Endothelial cell (in vitro differentiated cells): ENCODE measurements around the gene RSAD2. TPM values are rescaled to one million over a fixed set of nuclear protein-coding genes. Genes with fewer than 3 reads are reported as not detected.
"Not testable (repeated sequence)": the region's sequence is repeated elsewhere in the genome, so short reads cannot be mapped to it uniquely, and the experiment has no call there.

Source experiments
- DNase-seq: peaks from one replicate; pipeline ENCODE4 v3.0.0; 2021; ENCODE audit warnings: low spot score
- H3K27ac Mint-ChIP-seq: one replicate; pipeline ENCODE4 v1.8.0; 2021; ENCODE audit warnings: mixed read lengths, inconsistent platforms; ENCODE audit not compliant: unreplicated experiment
- H3K27me3 Mint-ChIP-seq: one replicate; pipeline ENCODE4 v1.8.0; 2021; ENCODE audit warnings: mild to moderate bottlenecking, moderate library complexity, mixed read lengths, inconsistent platforms; ENCODE audit not compliant: unreplicated experiment
- H3K36me3 Mint-ChIP-seq: one replicate; pipeline ENCODE4 v1.8.0; 2021; ENCODE audit warnings: mild to moderate bottlenecking, low read depth, mixed read lengths, inconsistent platforms; ENCODE audit not compliant: unreplicated experiment
- H3K4me1 Mint-ChIP-seq: one replicate; pipeline ENCODE4 v1.8.0; 2021; ENCODE audit warnings: mild to moderate bottlenecking, mixed read lengths, inconsistent platforms; ENCODE audit not compliant: unreplicated experiment
- H3K4me3 Mint-ChIP-seq: one replicate; pipeline ENCODE4 v1.8.0; 2021; ENCODE audit warnings: mild to moderate bottlenecking, mixed read lengths, inconsistent platforms; ENCODE audit not compliant: unreplicated experiment
- H3K9me3 Mint-ChIP-seq: one replicate; pipeline ENCODE4 v1.8.0; 2021; ENCODE audit warnings: mixed read lengths, inconsistent platforms; ENCODE audit not compliant: unreplicated experiment
- total RNA-seq: library from RNA; stranded (reverse); fragmentation: NEBNext Ultra II Directional; extraction: Animal tissue kit (Norgen Biotek cat#: 25700); gene quantifications from one replicate; pipeline ENCODE4 v1.2.1, GENCODE V29; 2021; ENCODE audit not compliant: unreplicated experiment
- TF ChIP-seq, protein P1 (sequence below): fragments of 200-600 bp; sonication (generic); IDR thresholded peaks from one replicate; pipeline ENCODE4 v1.5.0; 2021; ENCODE audit warnings: antibody characterized with exemption; ENCODE audit not compliant: unreplicated experiment

RSAD2 gene
- total RNA-seq, 1 donor from 2014 or later, result 0.28 TPM

DNA sequence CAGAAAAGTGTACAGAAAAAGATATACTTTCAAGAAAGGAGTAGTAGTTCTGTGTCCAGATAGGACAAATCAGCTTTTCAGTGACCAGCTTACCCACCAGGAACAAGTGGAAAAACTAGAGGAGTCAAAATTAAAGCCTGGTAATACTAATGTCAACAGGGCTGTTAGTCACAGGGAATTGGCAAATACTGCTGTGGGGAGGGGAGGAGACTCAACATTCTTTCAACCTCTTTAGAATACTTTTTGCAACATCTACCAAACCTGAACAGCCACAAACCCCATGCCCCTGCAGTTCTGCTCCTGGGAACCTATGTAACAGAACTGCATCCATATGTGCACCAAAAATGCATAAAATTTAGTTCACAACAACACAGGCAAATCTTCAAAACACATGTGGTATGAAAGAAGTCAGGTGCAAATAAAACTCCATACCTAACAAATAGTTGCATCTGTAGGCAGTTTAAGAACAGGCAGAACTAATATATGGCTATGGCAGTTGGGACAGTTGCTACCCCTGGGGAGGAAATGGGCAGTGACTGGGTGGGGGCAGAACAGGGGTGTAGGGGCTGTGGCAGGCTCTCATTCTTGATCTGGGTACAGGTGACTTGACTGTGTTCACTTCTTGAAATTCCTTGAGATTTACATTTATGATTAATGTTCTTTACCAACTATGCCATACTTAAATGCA, 21.6 kb upstream of the RSAD2 start:
- peaks cover 23% of the 10 kb centered on the region for H3K36me3 Mint-ChIP-seq
- TF ChIP-seq, protein P1, sequence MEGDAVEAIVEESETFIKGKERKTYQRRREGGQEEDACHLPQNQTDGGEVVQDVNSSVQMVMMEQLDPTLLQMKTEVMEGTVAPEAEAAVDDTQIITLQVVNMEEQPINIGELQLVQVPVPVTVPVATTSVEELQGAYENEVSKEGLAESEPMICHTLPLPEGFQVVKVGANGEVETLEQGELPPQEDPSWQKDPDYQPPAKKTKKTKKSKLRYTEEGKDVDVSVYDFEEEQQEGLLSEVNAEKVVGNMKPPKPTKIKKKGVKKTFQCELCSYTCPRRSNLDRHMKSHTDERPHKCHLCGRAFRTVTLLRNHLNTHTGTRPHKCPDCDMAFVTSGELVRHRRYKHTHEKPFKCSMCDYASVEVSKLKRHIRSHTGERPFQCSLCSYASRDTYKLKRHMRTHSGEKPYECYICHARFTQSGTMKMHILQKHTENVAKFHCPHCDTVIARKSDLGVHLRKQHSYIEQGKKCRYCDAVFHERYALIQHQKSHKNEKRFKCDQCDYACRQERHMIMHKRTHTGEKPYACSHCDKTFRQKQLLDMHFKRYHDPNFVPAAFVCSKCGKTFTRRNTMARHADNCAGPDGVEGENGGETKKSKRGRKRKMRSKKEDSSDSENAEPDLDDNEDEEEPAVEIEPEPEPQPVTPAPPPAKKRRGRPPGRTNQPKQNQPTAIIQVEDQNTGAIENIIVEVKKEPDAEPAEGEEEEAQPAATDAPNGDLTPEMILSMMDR, result no peak
- H3K27ac Mint-ChIP-seq, result no peak overlapping the region
- no peak overlapping the region for H3K4me3 Mint-ChIP-seq
- peaks cover 12% of the 10 kb centered on the region for H3K27me3 Mint-ChIP-seq
- DNase-seq, result no peak
- peaks cover 19% of the 10 kb centered on the region for H3K9me3 Mint-ChIP-seq
- H3K4me1 Mint-ChIP-seq, result no peaks in the 10 kb centered on the region

DNA sequence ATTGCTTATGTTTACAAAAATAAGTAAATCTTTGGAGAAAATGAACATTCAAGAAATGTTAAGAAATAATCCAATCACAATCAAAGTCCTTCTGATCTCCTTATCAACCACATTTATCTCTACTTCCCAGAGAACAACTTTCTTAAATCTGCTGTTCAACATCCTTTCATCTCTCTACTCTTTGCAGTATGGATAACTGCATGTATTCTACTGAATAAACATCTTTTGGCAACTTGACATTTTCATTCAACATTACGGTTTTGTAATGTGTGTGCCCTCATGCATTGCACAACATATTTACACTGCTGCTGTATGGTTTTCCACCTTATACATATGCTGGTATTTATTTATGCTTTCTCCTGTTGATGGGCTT, 21.0 kb upstream of the RSAD2 start:
- TF ChIP-seq, protein P1, result no peak
- Mint-ChIP-seq H3K4me1 (no peaks in the 10 kb centered on the region), H3K9me3 (peaks cover 21% of the 10 kb centered on the region), H3K27ac (no peak overlapping the region), H3K4me3 (no peak overlapping the region), H3K27me3 (peaks cover 12% of the 10 kb centered on the region), H3K36me3 (peaks cover 25% of the 10 kb centered on the region)
- no peak for DNase-seq

DNA sequence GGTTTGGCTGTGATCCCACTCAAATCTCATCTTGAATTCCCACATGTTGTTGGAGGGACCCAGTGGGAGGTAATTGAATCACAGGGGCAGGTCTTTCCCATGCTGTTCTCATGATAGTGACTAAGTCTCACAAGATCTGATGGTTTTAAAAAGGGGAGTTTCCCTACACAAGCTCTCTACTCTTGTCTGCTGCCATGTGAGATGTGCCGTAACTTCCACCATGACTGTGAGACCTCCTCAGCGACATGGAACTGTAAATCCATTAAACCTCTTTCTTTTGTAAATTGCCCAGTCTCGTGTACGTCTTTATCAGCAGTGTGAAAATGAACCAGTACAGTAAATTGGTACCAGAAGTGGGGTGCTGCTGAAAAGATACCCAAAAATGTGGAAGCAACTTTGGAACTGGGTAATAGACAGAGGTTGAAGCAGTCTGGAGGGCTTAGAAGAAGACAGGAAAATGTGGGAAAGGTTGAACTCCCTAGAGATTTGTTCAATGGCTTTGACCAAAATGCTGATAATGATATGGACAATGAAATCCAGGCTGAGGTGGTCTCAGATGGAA, 19.0 kb upstream of the RSAD2 start:
- Mint-ChIP-seq H3K9me3 (peaks cover 26% of the 10 kb centered on the region), H3K27me3 (peaks cover 12% of the 10 kb centered on the region), H3K36me3 (peaks cover 26% of the 10 kb centered on the region)
- H3K27ac Mint-ChIP-seq, H3K4me1 Mint-ChIP-seq, H3K4me3 Mint-ChIP-seq, DNase-seq: not testable (repeated sequence)

DNA sequence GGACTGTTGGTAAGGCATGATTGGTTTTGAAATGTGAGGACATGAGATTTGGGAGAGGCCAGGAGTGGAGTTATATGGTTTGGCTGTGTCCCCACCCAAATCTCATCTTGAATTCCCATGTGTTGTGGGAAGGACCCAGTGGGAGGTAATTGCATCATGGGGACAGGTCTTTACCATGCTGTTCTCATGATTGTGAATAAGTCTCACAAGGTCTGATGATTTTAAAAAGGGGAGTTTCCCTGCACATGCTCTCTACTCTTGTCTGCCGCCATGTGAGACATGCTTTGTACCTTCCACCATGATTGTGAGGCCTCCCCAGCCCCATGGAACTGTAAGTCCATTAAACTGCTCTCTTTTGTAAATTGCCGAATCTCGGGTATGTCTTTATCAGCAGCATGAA, 17.3 kb upstream of the RSAD2 start:
- H3K36me3 Mint-ChIP-seq, result peaks cover 26% of the 10 kb centered on the region
- no peak overlapping the region for H3K4me3 Mint-ChIP-seq
- no peak overlapping the region for H3K27ac Mint-ChIP-seq
- no peaks in the 10 kb centered on the region for H3K4me1 Mint-ChIP-seq
- DNase-seq, result no peak
- H3K9me3 Mint-ChIP-seq, result peaks cover 26% of the 10 kb centered on the region
- TF ChIP-seq, protein P1, result no peak
- peaks cover 17% of the 10 kb centered on the region for H3K27me3 Mint-ChIP-seq

DNA sequence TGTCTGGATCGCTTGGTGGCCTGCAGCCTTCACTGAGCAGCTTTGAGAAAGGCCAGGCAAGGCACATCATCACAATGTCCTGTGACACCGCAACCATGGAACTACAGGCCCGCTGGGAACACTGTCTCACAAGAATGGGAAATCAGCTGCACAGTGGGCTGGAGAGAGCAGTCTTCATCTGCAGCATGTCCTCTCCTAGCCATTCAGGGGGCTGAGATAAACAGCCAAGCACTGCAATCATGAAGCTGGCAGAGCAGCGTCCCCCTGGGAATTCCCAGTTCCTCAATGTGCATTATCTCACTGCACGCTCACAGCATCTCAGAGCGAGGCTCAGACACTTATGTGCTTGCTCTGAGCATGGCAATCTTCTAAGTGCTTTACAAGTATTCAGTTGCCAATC, 13.8 kb upstream of the RSAD2 start:
- Mint-ChIP-seq H3K9me3 (peaks cover 20% of the 10 kb centered on the region), H3K27me3 (peaks cover 26% of the 10 kb centered on the region), H3K27ac (no peak overlapping the region), H3K4me1 (peaks cover 6% of the 10 kb centered on the region), H3K36me3 (peaks cover 23% of the 10 kb centered on the region), H3K4me3 (no peak overlapping the region)
- DNase-seq, result no peak
- TF ChIP-seq, protein P1, result no peak
